ENCODE results near the gene VIPR2.

VIPR2 gene

GRCh38 chr7:159092701-159093121, 52.0 kb downstream of the VIPR2 start:
- Histone ChIP-seq H3K9me2 (replicated peaks; ENCODE audit: insufficient read depth, low read length) (no peaks in the 10 kb centered on the region), H3K36me3 (replicated peaks; ENCODE audit: insufficient read depth, low read length) (no peaks in the 10 kb centered on the region), H2AFZ (ENCODE audit: low read length) (no peak overlapping the region), H4K20me1 (ENCODE audit: insufficient read depth, low read length) (no peaks in the 10 kb centered on the region), H3K4me3 (ENCODE audit: low read length) (no peak overlapping the region), H3K27ac (ENCODE audit: low read length) (no peak overlapping the region), H3K79me2 (ENCODE audit: low read length) (no peaks in the 10 kb centered on the region), H3K27me3 (replicated peaks; ENCODE audit: insufficient read depth, low read length) (peaks cover 10% of the 10 kb centered on the region; the same call in 1 of the 2 replicates), H3K4me2 (ENCODE audit: low read depth, low read length) (no peak overlapping the region), H3K9ac (ENCODE audit: low read length) (no peak overlapping the region), H3K4me1 (ENCODE audit: low read length) (no peaks in the 10 kb centered on the region), H3F3A (ENCODE audit: insufficient read depth, low read length) (no peaks in the 10 kb centered on the region), H3K9me3 (replicated peaks; ENCODE audit: insufficient read depth, low read length) (no peaks in the 10 kb centered on the region)
- no peak for DNase-seq
- no peak for TF ChIP-seq CTCF (IDR thresholded peaks at IDR 0.05; ENCODE audit: low read length)
- no peak for TF ChIP-seq EZH2phosphoT487 (IDR thresholded peaks at IDR 0.05; ENCODE audit: low read length)
- TF ChIP-seq EZH2 (optimal IDR thresholded peaks at IDR 0.05; ENCODE audit: low read depth, low read length), result no peak

GRCh38 chr7:159091480-159092475, 52.9 kb downstream of the VIPR2 start:
- H3K9ac ChIP-seq (ENCODE audit: low read length), result no peak overlapping the region
- H3K4me2 ChIP-seq (ENCODE audit: low read depth, low read length), result no peak overlapping the region
- no peak overlapping the region for H3K4me3 ChIP-seq (ENCODE audit: low read length)
- no peaks in the 10 kb centered on the region for H3K9me2 ChIP-seq (replicated peaks; ENCODE audit: insufficient read depth, low read length)
- no peaks in the 10 kb centered on the region for H3K4me1 ChIP-seq (ENCODE audit: low read length)
- H3K27ac ChIP-seq (ENCODE audit: low read length), result no peak overlapping the region
- no peaks in the 10 kb centered on the region for H4K20me1 ChIP-seq (ENCODE audit: insufficient read depth, low read length)
- H3K9me3 ChIP-seq (replicated peaks; ENCODE audit: insufficient read depth, low read length), result no peaks in the 10 kb centered on the region
- H3K36me3 ChIP-seq (replicated peaks; ENCODE audit: insufficient read depth, low read length), result no peaks in the 10 kb centered on the region
- no peaks in the 10 kb centered on the region for H3F3A ChIP-seq (ENCODE audit: insufficient read depth, low read length)
- no peak for DNase-seq
- H2AFZ ChIP-seq (ENCODE audit: low read length), result no peak overlapping the region
- peaks cover 10% of the 10 kb centered on the region; the same call in 1 of the 2 replicates for H3K27me3 ChIP-seq (replicated peaks; ENCODE audit: insufficient read depth, low read length)
- TF ChIP-seq EZH2 (optimal IDR thresholded peaks at IDR 0.05; ENCODE audit: low read depth, low read length) (no peak), CTCF (IDR thresholded peaks at IDR 0.05; ENCODE audit: low read length) (no peak), EZH2phosphoT487 (IDR thresholded peaks at IDR 0.05; ENCODE audit: low read length) (no peak)
- H3K79me2 ChIP-seq (ENCODE audit: low read length), result no peaks in the 10 kb centered on the region

GRCh38 chr7:159091041-159091440, 53.6 kb downstream of the VIPR2 start:
- no peak overlapping the region for H3K4me2 ChIP-seq (ENCODE audit: low read depth, low read length)
- H3K4me1 ChIP-seq (ENCODE audit: low read length), result no peaks in the 10 kb centered on the region
- H3K27me3 ChIP-seq (replicated peaks; ENCODE audit: insufficient read depth, low read length), result peaks cover 10% of the 10 kb centered on the region; the same call in 1 of the 2 replicates
- H3K9ac ChIP-seq (ENCODE audit: low read length), result no peak overlapping the region
- H4K20me1 ChIP-seq (ENCODE audit: insufficient read depth, low read length), result no peaks in the 10 kb centered on the region
- H3K36me3 ChIP-seq (replicated peaks; ENCODE audit: insufficient read depth, low read length), result no peaks in the 10 kb centered on the region
- H3K4me3 ChIP-seq (ENCODE audit: low read length), result no peak overlapping the region
- DNase-seq, result no peak
- no peak overlapping the region for H3K27ac ChIP-seq (ENCODE audit: low read length)
- no peaks in the 10 kb centered on the region for H3K79me2 ChIP-seq (ENCODE audit: low read length)
- H2AFZ ChIP-seq (ENCODE audit: low read length), result no peak overlapping the region
- no peaks in the 10 kb centered on the region for H3K9me2 ChIP-seq (replicated peaks; ENCODE audit: insufficient read depth, low read length)
- H3K9me3 ChIP-seq (replicated peaks; ENCODE audit: insufficient read depth, low read length), result no peaks in the 10 kb centered on the region
- no peaks in the 10 kb centered on the region for H3F3A ChIP-seq (ENCODE audit: insufficient read depth, low read length)
- TF ChIP-seq EZH2 (optimal IDR thresholded peaks at IDR 0.05; ENCODE audit: low read depth, low read length) (no peak), CTCF (IDR thresholded peaks at IDR 0.05; ENCODE audit: low read length) (no peak), EZH2phosphoT487 (IDR thresholded peaks at IDR 0.05; ENCODE audit: low read length) (no peak)

Measured in MM.1S (cell line).